ENCODE results near the gene KCNK7.
A peak's percentile ranks its signal among the peaks of the same experiment; 100 is the strongest.

Gene KCNK7

GRCh38 chr11:65607614-65608426 is 12.2 kb upstream of the KCNK7 start:
- DNase-seq (ENCODE audit: low spot score), result peak; percentile 26
- no peak for TF ChIP-seq CTCF (IDR thresholded peaks at IDR 0.05; ENCODE audit: extremely low read depth, missing control alignments)

GRCh38 chr11:65606876-65607613 is 11.4 kb upstream of the KCNK7 start:
- DNase-seq (ENCODE audit: low spot score), result peak; percentile 22
- TF ChIP-seq CTCF (IDR thresholded peaks at IDR 0.05; ENCODE audit: extremely low read depth, missing control alignments), result no peak

GRCh38 chr11:65604258-65604657 is 8.7 kb upstream of the KCNK7 start:
- DNase-seq (ENCODE audit: low spot score), result no peak
- no peak for TF ChIP-seq CTCF (IDR thresholded peaks at IDR 0.05; ENCODE audit: extremely low read depth, missing control alignments)

GRCh38 chr11:65599955-65600246 is 4.3 kb upstream of the KCNK7 start:
- DNase-seq (ENCODE audit: low spot score), result no peak
- TF ChIP-seq CTCF (IDR thresholded peaks at IDR 0.05; ENCODE audit: extremely low read depth, missing control alignments), result no peak

- no peak for TF ChIP-seq CTCF (IDR thresholded peaks at IDR 0.05; ENCODE audit: extremely low read depth, missing control alignments)
- no peak for DNase-seq (ENCODE audit: low spot score)
Observed at GRCh38 chr11:65599216-65599954, 3.8 kb upstream of the KCNK7 start.

- no peak for TF ChIP-seq CTCF (IDR thresholded peaks at IDR 0.05; ENCODE audit: extremely low read depth, missing control alignments)
- DNase-seq (ENCODE audit: low spot score), result no peak
Observed at GRCh38 chr11:65598258-65598699, 2.7 kb upstream of the KCNK7 start.

GRCh38 chr11:65596520-65596919 is 920 bp upstream of the KCNK7 start:
- no peak for TF ChIP-seq CTCF (IDR thresholded peaks at IDR 0.05; ENCODE audit: extremely low read depth, missing control alignments)
- no peak for DNase-seq (ENCODE audit: low spot score)

Data from GM20000 (cell line).